ENCODE measurements around the gene DUS3L.
"Not testable (repeated sequence)": the region's sequence is repeated elsewhere in the genome, so short reads cannot be mapped to it uniquely, and the experiment has no call there.

DUS3L gene

GRCh38 chr19:5799247-5800241 lies 8.6 kb upstream of the DUS3L start:
- no peak for DNase-seq

GRCh38 chr19:5798244-5798643 lies 7.3 kb upstream of the DUS3L start:
- no peak for DNase-seq

DNA sequence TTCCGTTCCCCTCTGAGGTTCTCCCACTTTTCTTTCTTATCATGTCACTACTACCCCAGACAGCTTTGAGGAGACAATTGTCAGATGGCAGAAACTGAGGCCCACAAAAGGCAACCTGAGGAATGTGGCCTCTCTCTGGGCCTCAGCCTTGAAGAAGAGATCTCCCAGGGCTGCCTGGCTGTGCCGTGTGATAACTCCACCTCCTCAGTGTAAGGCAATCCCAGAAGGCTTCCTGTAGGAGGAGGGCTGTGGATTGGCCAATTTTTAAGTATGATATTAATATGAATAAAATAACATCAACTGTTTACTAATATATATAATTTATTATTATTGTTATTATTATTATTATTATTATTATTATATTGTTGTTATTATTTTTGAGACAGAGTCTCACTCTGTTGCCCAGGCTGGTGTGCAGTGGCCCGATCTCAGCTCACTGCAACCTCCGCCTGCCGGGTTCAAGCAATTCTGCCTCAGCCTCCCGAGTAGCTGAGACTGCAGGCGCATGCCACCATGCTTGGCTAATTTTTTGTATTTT lies 4.5 kb upstream of the DUS3L start:
- no peak for DNase-seq

- no peak for DNase-seq
Measured at GRCh38 chr19:5793188-5793587, 2.2 kb upstream of the DUS3L start.

DNA sequence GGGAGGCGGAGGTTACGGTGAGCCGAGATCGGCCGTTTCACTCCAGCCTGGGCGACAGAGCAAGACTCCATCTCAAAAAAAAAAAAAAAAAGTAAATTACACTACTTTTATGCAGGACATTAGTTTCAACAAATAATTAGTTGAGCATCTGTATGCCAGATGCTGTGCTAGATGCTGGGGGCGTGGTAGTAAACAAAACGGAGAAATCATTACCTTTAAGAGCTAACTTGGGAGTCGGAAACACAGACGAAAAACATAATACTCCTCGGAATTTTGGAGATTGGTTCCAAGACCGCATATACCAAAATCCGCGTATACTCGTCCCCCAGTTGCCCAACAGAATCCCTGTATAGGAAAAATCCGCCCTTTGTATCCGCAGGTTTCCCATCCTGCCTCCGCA lies 1.3 kb upstream of the DUS3L start:
- no peak for DNase-seq

DNA sequence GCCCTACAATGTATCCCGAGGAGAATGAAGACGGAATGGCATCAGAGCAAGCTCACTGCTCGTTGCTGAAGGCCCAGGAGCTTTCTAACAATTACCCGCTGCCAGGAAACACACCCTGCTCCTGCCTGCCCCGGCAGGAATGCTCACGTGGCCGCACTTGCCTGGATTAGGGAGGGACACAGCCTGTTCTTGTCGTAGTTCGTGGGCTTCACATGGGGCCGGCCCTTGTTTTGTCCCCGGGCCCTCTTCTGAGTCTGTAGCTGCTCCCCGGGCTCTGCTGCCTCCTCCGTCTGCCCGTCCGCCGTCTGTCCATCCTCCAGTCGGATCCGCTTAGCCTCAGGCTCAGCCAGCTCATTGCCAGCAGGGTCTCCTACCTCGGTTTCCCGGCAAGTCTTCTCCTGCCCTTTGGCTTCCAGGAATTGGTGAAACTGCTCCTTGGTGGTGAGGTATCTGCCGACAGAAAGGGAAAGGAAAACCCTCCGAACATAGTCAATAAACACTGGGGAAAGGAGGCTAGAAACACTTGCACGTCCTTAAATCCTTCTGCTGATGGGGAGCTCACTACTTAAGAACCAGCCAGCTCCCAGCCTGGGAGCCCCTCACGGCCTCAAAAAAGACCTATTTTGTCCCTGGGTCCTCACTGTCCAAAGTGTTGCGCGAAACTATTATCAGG lies 941 bp downstream of the DUS3L start:
- no peak for DNase-seq

DNA sequence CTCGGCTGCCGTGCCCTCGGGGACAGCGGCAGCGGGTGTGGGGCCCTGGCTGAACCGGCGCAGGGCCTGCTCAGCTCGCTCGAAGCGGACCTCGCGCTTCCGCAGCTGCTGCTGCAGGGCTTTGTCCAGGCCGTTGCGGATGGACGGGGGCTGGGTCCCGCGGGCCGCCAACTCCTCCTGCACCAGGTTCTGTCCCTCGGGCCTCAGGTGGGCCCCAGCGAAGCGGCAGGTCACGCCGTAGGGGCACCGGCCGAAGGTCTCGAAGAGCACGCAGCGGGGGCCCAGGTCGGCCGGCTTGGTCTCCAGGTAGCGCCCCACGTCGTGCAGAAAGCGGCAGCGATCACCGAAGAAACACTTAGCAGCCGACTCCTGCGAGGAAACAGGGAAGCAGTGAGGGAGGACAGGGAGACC lies 1.6 kb downstream of the DUS3L start:
- no peak for DNase-seq

DNA sequence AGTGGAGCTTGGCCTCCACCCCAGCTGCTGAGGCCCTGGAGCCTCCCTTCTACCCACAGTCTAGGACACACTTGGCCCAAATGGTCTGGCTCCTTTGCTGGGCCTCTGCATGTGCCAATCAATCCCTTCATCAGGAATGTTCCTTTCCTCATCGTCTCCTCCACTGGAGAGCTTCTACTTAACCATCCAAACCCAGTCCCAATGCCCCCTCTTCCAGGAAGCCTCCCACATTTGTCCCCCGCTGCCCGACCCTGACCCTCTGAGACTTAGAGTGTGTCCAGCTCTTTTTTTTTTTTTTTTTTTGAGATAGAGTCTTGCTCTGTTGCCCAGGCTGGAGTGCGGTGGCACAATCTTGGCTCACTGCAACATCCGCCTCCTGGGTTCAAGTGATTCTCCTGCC lies 2.5 kb downstream of the DUS3L start:
- DNase-seq: no peak

GRCh38 chr19:5787409-5788182 lies 3.4 kb downstream of the DUS3L start:
- DNase-seq: no peak

- DNase-seq: no peak
Measured at GRCh38 chr19:5786593-5787408, 4.2 kb downstream of the DUS3L start.

- no peak for DNase-seq
Measured at GRCh38 chr19:5785423-5785822, 5.5 kb downstream of the DUS3L start.

DNA sequence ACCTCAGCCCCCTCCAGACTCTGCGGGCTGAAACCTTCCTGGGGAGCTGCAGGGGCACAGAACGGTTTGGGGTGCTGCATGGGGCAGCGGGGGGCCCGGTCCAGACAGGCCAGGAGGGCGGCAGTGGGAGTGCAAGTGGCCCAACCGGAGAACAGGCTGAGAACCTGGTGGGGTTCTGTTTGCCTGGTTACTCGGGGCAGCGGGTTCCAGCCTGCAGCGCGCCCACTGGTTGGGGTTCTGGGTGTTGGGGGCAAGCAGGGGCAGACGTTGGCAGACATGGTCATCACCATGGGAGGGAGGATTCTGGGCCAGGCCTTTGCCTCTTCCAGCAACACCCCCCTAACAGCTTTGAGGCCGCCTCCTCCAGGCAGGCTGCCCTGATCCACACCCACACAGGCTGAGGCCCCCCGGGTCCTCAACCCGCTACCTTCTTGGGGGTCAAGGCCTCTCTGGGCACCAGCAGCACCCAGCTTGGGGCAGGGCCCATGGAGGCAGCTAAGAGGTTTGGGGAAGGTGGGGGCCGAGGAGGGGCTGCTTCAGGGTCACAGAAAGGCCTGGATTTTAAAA lies 6.3 kb downstream of the DUS3L start, which contains the start of gene PRR22:
Gene PRR22 (minus strand): TSS at position 166 of the 567 bp plus-strand sequence. CDS start 86 bp downstream, at position 80.
- DNase-seq: no peak

GRCh38 chr19:5782945-5783919 lies 7.7 kb downstream of the DUS3L start:
- DNase-seq: no peak

GRCh38 chr19:5782322-5782721 lies 8.6 kb downstream of the DUS3L start:
- no peak for DNase-seq

DNA sequence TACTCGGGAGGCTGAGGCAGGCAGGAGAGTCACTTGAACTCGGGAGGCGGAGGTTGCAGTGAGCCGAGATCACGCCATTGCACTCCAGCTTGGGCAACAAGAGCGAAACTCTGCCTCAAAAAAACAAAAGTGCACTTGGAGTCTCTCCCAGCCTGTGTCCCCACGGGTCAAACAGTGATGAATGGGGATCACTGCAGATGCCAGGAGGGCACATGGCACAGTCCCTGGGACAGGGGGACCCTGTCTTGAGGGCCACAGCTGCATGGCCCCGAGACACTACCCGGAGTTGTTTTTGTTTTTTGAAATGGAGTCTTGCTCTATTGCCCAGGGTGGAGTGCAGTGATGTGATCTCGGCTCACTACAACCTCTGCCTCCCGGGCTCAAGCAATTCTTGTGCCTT lies 10.0 kb downstream of the DUS3L start:
- not testable (repeated sequence) for DNase-seq

DNA sequence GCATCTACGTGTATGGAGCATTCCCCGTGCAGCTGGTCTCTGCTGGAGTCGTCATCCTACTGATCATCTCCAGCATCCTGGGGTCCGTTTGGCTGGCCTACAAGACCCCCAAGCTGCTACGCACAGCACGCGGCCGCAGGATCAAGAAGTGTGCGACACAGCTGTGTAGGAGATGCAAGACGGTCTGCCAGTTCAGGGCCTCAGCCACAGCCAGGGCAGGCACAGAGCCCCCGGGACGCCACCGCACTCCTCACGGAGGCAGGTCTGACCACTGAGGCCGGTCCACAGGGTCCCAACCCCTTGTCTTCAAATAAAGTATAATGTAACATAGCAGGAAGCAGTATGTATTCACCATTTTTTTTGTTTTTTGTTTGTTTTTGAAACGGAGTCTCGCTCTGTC lies 12.6 kb downstream of the DUS3L start:
- no peak for DNase-seq

GRCh38 chr19:5775668-5776309 lies 15.2 kb downstream of the DUS3L start:
- DNase-seq: no peak

GRCh38 chr19:5774921-5775320 lies 16.0 kb downstream of the DUS3L start:
- no peak for DNase-seq

DNA sequence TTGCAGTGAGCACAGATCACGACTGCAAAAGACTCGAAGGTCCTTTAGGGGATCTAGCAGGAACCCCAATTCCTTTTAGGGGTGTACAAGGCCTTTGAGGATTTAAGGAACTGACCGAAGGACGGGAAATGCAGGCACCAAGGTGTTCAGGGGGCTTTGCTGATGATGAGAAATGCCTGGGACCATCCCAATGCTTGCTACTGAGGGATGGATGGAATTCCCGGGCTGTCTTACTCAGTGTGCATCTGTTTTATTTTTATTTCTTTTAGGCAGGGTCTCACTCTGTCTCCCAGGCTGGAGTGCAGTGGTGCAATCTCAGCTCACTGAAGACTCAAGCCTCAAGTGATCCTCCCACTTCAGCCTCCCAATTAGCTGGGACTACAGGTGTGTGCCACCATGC lies 17.7 kb downstream of the DUS3L start:
- DNase-seq: no peak

GRCh38 chr19:5772416-5772815 lies 18.5 kb downstream of the DUS3L start:
- DNase-seq: no peak

Data from T-helper 2 cell (primary cell).